Esophagus squamous epithelium (tissue), 4 donors: ENCODE data around the gene RESF1. TPM values are rescaled to one million over a fixed set of nuclear protein-coding genes. Genes with fewer than 3 reads are reported as not detected.

Experiments used
- total RNA-seq, 4 donors: library from RNA; depleted of rRNA; stranded (reverse); fragments of >200 nt; gene quantifications; one replicate each; pipeline ENCODE4 v1.1.0, GENCODE V29; 2016

The RESF1 gene
- total RNA-seq, 4 donors from 2014 or later = 25.5 to 54.2 (median 38.7) TPM

Other genes starting within 250 kb of the RESF1 start
- 1 to 10 TPM; 1.9 to 6.7 (median 5.7) TPM for gene AMN1, start 230.4 kb upstream of the RESF1 start, total RNA-seq
- 1 to 10 TPM in 3 of 4 donors, under 1 TPM in 1; 0.70 to 7.8 (median 2.8) TPM for gene BICD1, start 147.4 kb downstream of the RESF1 start, total RNA-seq